HepG2 (cell line): ENCODE results near the gene BRAF.

Experiments
- EP300 ChIP-seq, 3 experiments: sonication (generic) in 1 of 3; formaldehyde crosslinking in 1 of 3; IDR thresholded peaks; 2 replicates each; pipeline versions ENCODE4 v1.5.1 to v1.6.1; 2011 to 2020; ENCODE audit warnings: low read depth in 2 of 3, low read length in 2 of 3, borderline replicate concordance in 1 of 3, improper control_type of control experiment in 1 of 3, mild to moderate bottlenecking in 1 of 3, missing genetic modification reagents in 1 of 3, moderate library complexity in 1 of 3
- IRF2 ChIP-seq: IDR thresholded peaks from 2 replicates; pipeline ENCODE4 v1.6.1; 2018; ENCODE audit warnings: missing genetic modification reagents, missing compliant biosample characterization
- MAFK ChIP-seq, 2 experiments: IDR thresholded peaks in 1 of 2; conservative IDR thresholded peaks in 1 of 2; 2 replicates each; pipeline ENCODE4 v1.6.1; 2011; ENCODE audit warnings: improper control_type of control experiment in 2 of 2, low read length in 2 of 2
- PHF5A ChIP-seq: IDR thresholded peaks from one replicate; pipeline ENCODE4 v1.6.1; 2018; ENCODE audit warnings: low read depth, missing genetic modification reagents; ENCODE audit not compliant: unreplicated experiment
- RBM22 ChIP-seq: fragments of 200-400 bp; formaldehyde crosslinking; optimal IDR thresholded peaks from 2 replicates; pipeline ENCODE3; 2017; ENCODE audit warnings: mild to moderate bottlenecking, low read length, moderate library complexity
- SNRNP70 ChIP-seq: fragments of 200-400 bp; formaldehyde crosslinking; IDR thresholded peaks from 2 replicates; pipeline ENCODE4 v1.6.1; 2017; ENCODE audit warnings: mild to moderate bottlenecking, low read depth, low read length, moderate library complexity
- U2AF2 ChIP-seq: fragments of 200-400 bp; formaldehyde crosslinking; IDR thresholded peaks from 2 replicates; pipeline ENCODE4 v1.6.1; 2017; ENCODE audit warnings: low read depth, mild to moderate bottlenecking, low read length
- ZNF24 ChIP-seq: fragments of 450-650 bp; IDR thresholded peaks from 2 replicates; pipeline ENCODE4 v1.6.1; 2017; ENCODE audit warnings: antibody characterized with exemption, mild to moderate bottlenecking
- ZNF253 ChIP-seq: sonication (generic); formaldehyde crosslinking; IDR thresholded peaks from 2 replicates; pipeline ENCODE4 v1.8.0; 2022; ENCODE audit warnings: mild to moderate bottlenecking, missing genetic modification reagents, borderline replicate concordance
- ZNF660 ChIP-seq: sonication (generic); formaldehyde crosslinking; IDR thresholded peaks from 2 replicates; pipeline ENCODE4 v1.5.1; 2020; ENCODE audit warnings: mild to moderate bottlenecking, low read depth, missing genetic modification reagents, borderline replicate concordance
- TF ChIP-seq, protein P1 (sequence below): sonication (generic); formaldehyde crosslinking; IDR thresholded peaks from 2 replicates; pipeline ENCODE4 v1.5.0; 2020; ENCODE audit warnings: mild to moderate bottlenecking, missing genetic modification reagents, moderate library complexity
- TF ChIP-seq, protein P2 (sequence below): IDR thresholded peaks from 2 replicates; pipeline ENCODE4 v1.6.1; 2012; ENCODE audit warnings: inconsistent platforms
- TF ChIP-seq, protein P3 (sequence below): sonication (generic); formaldehyde crosslinking; IDR thresholded peaks from 2 replicates; pipeline ENCODE4 v1.8.0; 2022; ENCODE audit warnings: mild to moderate bottlenecking, missing genetic modification reagents; ENCODE audit not compliant: insufficient replicate concordance

DNA sequence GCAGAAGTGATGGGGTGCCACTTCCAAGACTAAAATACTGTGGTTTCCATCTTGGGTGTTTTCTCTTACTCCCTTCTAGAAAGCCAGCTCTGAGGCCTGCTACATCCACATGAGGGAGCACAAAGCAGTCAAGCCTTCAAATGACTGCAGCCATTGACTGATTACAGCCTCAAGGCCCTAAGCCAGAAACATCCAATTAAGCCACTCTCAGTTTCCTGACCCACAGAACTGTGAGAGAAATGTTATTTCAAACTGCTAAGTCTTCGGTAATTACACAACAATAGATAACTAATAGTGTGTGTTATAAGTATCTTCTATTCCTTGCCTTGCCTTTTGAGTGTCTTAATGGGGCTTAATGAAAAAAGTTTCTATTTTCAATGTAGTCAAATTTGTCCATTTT is 24.8 kb downstream of the BRAF start:
- TF ChIP-seq, protein P1, sequence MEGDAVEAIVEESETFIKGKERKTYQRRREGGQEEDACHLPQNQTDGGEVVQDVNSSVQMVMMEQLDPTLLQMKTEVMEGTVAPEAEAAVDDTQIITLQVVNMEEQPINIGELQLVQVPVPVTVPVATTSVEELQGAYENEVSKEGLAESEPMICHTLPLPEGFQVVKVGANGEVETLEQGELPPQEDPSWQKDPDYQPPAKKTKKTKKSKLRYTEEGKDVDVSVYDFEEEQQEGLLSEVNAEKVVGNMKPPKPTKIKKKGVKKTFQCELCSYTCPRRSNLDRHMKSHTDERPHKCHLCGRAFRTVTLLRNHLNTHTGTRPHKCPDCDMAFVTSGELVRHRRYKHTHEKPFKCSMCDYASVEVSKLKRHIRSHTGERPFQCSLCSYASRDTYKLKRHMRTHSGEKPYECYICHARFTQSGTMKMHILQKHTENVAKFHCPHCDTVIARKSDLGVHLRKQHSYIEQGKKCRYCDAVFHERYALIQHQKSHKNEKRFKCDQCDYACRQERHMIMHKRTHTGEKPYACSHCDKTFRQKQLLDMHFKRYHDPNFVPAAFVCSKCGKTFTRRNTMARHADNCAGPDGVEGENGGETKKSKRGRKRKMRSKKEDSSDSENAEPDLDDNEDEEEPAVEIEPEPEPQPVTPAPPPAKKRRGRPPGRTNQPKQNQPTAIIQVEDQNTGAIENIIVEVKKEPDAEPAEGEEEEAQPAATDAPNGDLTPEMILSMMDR (CRISPR knock-in tag), result no peak
- TF ChIP-seq ZNF660 (CRISPR knock-in tag), result no peak
- TF ChIP-seq, protein P2, sequence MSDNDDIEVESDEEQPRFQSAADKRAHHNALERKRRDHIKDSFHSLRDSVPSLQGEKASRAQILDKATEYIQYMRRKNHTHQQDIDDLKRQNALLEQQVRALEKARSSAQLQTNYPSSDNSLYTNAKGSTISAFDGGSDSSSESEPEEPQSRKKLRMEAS, result no peak
- TF ChIP-seq ZNF253 (CRISPR knock-in tag), result no peak
- TF ChIP-seq, protein P3, sequence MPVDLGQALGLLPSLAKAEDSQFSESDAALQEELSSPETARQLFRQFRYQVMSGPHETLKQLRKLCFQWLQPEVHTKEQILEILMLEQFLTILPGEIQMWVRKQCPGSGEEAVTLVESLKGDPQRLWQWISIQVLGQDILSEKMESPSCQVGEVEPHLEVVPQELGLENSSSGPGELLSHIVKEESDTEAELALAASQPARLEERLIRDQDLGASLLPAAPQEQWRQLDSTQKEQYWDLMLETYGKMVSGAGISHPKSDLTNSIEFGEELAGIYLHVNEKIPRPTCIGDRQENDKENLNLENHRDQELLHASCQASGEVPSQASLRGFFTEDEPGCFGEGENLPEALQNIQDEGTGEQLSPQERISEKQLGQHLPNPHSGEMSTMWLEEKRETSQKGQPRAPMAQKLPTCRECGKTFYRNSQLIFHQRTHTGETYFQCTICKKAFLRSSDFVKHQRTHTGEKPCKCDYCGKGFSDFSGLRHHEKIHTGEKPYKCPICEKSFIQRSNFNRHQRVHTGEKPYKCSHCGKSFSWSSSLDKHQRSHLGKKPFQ (CRISPR knock-in tag), result no peak
- no peak for TF ChIP-seq U2AF2
- TF ChIP-seq RBM22, result no peak
- no peak for TF ChIP-seq ZNF24
- no peak for TF ChIP-seq SNRNP70
- no peak for TF ChIP-seq IRF2 (CRISPR knock-in tag)
- no peak for TF ChIP-seq EP300 (IDR thresholded peaks at IDR 0.05; ENCODE audit: low read depth in 2 of 2, low read length in 2 of 2)
- no peak for TF ChIP-seq EP300 (CRISPR knock-in tag; IDR thresholded peaks at IDR 0.05; ENCODE audit: borderline replicate concordance)
- TF ChIP-seq MAFK (conservative IDR thresholded peaks at IDR 0.05 in 1 of 2, IDR thresholded peaks at IDR 0.05 in 1 of 2; ENCODE audit: low read length in 2 of 2), result no peak
- no peak for TF ChIP-seq PHF5A (CRISPR knock-in tag)
